LoVo (cell line): Measurements from ENCODE around the gene HOXD1.
A peak's percentile ranks its signal among the peaks of the same experiment; 100 is the strongest.

Source experiments
- DNase-seq: peaks from one replicate; pipeline ENCODE4 v3.0.0-alpha.2; 2016; ENCODE audit warnings: low spot score

The HOXD1 gene

GRCh38 chr2:176187899-176188773 lies at the start of gene HOXD1:
Gene HOXD1 (plus strand): TSS chr2:176188668. CDS start chr2:176188802, 134 bp downstream.
- peak; percentile 81 for DNase-seq

GRCh38 chr2:176138923-176139660 lies 49.4 kb upstream of the HOXD1 start:
- no peak for DNase-seq

- no peak for DNase-seq
These were observed 48.6 kb upstream of the HOXD1 start for GRCh38 chr2:176139661-176140512.

- peak; percentile 54 for DNase-seq
These were observed 47.8 kb upstream of the HOXD1 start for GRCh38 chr2:176140513-176141317.

GRCh38 chr2:176142281-176142680 lies 46.2 kb upstream of the HOXD1 start:
- DNase-seq, result no peak

- DNase-seq, result no peak
These were observed 43.1 kb upstream of the HOXD1 start for GRCh38 chr2:176145085-176145969.

- no peak for DNase-seq
These were observed 42.4 kb upstream of the HOXD1 start for GRCh38 chr2:176146101-176146500.

- no peak for DNase-seq
These were observed 41.8 kb upstream of the HOXD1 start for GRCh38 chr2:176146645-176147044.

GRCh38 chr2:176147210-176147799 lies 41.2 kb upstream of the HOXD1 start:
- no peak for DNase-seq

GRCh38 chr2:176147800-176148496 lies 40.5 kb upstream of the HOXD1 start:
- no peak for DNase-seq

GRCh38 chr2:176148751-176149421 lies 39.6 kb upstream of the HOXD1 start:
- no peak for DNase-seq

- DNase-seq, result no peak
These were observed 39.0 kb upstream of the HOXD1 start for GRCh38 chr2:176149481-176149938.

GRCh38 chr2:176149939-176150583 lies 38.4 kb upstream of the HOXD1 start:
- no peak for DNase-seq

- no peak for DNase-seq
These were observed 37.7 kb upstream of the HOXD1 start for GRCh38 chr2:176150584-176151441.

GRCh38 chr2:176151442-176152287 lies 36.8 kb upstream of the HOXD1 start, which contains the start of gene HOXD4:
Gene HOXD4 (plus strand): TSS chr2:176151550. CDS start chr2:176151634, 84 bp downstream.
- no peak for DNase-seq
